Cardiac fibroblast (primary cell): ENCODE data around the gene CNEP1R1.

Source experiments
- DNase-seq, 2 donors: peaks; one replicate each; pipeline versions ENCODE4 v3.0.0 to v3.0.0-alpha.2; 2010; ENCODE audit warnings: low read depth in 2 of 2
- H3K4me3 ChIP-seq, 2 donors: replicated peaks in 1 of 2; 1 replicate in 1 of 2; 2 replicates in 1 of 2; pipeline ENCODE4 v1.5.1; 2011; ENCODE audit warnings: low read depth in 2 of 2, low read length in 2 of 2, mild to moderate bottlenecking in 2 of 2, moderate library complexity in 1 of 2
- TF ChIP-seq, protein P1 (sequence below): IDR thresholded peaks from one replicate; pipeline ENCODE4 v1.5.1; 2011; ENCODE audit warnings: low read depth, mild to moderate bottlenecking, low read length, inconsistent platforms

The CNEP1R1 gene, protein sequence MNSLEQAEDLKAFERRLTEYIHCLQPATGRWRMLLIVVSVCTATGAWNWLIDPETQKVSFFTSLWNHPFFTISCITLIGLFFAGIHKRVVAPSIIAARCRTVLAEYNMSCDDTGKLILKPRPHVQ

DNA sequence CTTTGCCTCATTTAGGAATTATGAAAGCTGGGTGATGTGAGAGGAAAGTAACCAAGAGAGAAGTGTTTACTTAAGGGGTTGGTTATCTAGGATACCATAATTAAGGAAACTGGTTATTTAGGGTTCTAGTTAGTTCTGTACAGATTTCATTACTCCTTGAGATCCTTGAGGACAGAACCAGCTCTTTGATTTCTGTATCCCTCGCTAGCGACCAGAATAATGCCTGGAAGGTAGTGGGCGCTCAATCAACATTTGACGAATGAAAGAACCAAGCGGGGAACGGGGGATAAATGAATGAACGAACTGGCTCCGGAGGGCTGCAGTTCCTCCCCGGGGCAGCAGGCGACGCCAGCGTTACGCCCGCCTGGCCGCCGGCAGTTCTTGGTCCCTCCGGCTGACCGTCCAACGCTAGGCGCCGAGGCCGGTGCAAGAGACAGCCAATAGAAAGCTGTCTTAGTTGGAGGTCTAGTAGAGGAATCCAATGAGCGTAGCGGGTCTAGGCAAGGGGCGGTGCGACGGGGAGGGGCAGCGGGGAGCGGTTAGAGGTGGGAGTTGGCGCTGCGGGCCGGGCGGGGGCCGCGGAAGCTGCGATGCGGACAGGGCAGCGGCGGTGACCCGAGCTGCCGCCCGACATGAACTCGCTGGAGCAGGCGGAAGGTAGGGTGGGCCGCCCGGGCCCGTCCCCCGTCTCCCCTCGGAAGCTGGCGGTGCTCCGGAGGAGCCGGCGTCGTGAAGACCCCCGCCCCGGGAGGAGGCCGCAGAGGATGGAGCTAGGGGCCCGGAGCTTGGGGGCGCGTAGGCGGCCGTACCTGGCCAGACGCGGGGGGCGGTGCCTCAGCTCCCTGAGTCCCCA lies at the start of gene CNEP1R1:
CNEP1R1 (plus strand) TSS at position 542 of the 853 bp plus-strand sequence; CDS start at position 633, 91 bp downstream.
- DNase-seq: peak; percentile 98
- peak within 1 kb of the TSS; percentile 80 to 96 for H3K4me3 ChIP-seq
- TF ChIP-seq, protein P1, sequence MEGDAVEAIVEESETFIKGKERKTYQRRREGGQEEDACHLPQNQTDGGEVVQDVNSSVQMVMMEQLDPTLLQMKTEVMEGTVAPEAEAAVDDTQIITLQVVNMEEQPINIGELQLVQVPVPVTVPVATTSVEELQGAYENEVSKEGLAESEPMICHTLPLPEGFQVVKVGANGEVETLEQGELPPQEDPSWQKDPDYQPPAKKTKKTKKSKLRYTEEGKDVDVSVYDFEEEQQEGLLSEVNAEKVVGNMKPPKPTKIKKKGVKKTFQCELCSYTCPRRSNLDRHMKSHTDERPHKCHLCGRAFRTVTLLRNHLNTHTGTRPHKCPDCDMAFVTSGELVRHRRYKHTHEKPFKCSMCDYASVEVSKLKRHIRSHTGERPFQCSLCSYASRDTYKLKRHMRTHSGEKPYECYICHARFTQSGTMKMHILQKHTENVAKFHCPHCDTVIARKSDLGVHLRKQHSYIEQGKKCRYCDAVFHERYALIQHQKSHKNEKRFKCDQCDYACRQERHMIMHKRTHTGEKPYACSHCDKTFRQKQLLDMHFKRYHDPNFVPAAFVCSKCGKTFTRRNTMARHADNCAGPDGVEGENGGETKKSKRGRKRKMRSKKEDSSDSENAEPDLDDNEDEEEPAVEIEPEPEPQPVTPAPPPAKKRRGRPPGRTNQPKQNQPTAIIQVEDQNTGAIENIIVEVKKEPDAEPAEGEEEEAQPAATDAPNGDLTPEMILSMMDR: peak; percentile 100

DNA sequence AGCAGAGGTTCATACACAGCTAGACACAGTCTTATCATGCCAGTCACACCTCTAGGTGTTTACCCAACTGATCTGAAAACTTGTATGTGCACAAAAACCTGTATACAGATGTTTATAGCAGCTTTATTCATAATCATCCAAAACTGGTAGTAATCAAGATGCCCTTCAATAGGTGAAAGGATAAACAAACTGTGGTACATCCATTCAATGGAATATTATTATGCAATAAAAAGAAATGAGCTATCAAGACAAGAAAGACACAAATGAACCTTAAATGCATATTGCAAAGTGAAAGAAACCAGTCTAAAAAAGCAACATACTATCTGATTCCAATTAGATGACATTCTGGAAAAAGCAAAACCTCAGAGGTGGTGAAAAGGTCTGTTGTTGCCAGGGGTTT lies 47.6 kb upstream of the CNEP1R1 start:
- no peak overlapping the region for H3K4me3 ChIP-seq
- DNase-seq: no peak
- TF ChIP-seq, protein P1: no peak

DNA sequence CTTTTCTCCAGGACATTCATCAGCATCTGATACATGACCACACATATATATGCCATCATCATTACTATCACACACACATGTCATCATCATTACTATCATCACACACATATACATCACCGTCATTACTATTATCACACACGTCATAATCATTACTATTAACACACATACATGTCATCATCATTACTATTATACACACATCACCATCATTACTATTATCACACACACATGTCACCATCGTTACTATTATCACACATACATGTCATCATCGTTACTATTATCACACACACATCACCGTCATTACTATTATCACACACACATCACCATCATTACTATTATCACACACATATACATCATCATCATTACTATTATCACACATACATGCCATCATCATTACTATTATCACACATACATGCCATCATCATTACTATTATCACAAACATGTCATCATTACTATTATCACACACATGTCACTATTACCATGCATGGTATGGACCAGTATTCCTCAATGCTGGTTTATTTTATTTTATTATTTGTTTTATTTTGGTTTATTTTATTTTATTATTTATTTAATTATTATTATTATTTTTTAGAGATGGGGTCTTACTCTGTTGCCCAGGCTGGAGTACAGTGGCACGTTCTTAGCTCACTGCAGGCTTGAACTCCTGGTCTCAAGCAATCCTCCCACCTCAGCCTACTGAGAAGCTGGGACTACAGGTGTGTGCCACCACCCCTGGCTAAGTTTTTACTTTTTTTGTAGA lies 46.3 kb upstream of the CNEP1R1 start:
- TF ChIP-seq, protein P1: no peak
- H3K4me3 ChIP-seq: no peak overlapping the region
- DNase-seq: no peak

DNA sequence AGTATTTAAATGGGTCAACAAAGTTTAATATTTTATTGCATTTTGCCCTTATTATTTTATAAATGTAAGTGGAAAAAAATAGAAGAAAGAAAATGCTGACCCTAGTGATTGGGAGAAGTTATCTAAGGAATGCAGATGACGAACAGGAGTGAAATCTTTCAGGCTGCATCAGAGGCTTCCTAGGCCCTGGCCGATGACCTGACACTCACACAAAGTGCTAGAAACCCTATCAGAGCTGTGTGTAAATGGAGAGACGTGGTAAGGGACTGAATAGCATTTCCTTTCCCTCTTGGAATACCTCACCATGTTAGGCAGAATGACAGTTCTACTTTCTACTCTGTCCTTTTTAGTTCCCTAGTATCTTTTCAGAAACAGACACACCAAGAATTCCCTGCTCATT lies 44.9 kb upstream of the CNEP1R1 start:
- DNase-seq: peak in 1 of 2 donors; percentile 16
- no peak overlapping the region for H3K4me3 ChIP-seq
- TF ChIP-seq, protein P1: no peak

DNA sequence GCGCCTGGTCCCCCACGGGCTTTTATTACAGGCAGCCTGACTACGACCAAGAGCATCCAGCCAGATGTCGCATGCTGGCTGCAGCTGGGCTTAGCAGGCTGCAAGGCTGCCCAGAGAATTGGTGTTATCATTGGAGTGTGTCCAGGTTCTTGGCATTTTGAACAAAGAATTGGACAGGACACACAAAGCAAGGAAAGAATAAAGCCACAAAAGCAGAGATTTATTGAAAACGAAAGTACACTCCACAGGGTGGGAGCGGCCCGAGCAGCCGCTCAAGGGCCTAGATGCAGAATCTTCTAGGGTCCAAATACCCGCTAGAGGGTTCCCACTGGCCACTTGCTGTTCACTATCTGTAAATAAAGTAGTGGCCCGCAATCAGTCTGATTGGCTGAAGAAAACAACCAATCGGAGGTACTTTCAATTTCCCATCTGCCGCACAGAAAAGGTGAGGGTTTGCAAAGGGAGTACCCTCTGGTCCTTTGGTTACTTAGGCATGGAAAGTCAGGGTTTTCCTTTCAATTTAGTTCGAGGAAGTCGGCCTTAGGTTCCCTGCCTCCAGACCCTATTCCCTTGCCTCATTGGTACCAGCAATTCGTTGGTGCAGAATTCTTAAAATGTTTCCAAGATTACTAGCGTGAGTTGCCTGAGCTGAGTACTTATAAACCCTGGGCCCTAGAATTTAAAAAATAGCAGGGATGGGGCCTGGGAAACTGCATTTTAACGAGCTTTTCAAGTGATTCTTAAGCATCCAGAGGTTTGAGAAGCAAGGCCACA lies 38.5 kb upstream of the CNEP1R1 start:
- DNase-seq: peak; percentile 31 to 37
- H3K4me3 ChIP-seq: no peak overlapping the region
- TF ChIP-seq, protein P1: no peak

DNA sequence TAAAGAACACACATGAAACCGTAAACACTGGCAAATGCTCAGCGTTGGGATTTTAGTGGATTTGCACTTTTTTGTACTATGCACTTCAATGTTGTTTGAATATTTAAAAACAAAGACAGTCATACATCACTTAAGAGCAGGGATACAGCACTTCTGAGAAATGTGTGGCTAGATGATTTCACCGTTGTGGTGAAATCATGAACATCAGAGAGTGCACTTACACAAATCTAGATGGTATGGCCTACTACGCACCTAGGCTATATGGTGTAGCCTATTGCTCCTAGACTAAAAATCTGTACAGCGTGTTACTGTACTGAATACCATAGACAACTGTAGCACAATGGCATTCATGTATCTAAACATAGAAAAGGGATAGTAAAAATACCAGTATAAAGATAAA lies 37.6 kb upstream of the CNEP1R1 start:
- no peak overlapping the region for H3K4me3 ChIP-seq
- no peak for DNase-seq
- TF ChIP-seq, protein P1: no peak
